ENCODE measurements around the gene KRIT1.

- TF ChIP-seq CTCF (conservative IDR thresholded peaks at IDR 0.05 in 1 of 2, IDR thresholded peaks at IDR 0.05 in 1 of 2; ENCODE audit: low read depth in 1 of 2, low read length in 2 of 2) = peak in 1 of 2 donors; percentile 6
- TF ChIP-seq EZH2 (IDR thresholded peaks at IDR 0.05; ENCODE audit: low read length, missing control alignments) = no peak
These were observed 767 bp downstream of the KRIT1 start for GRCh38 chr7:92244808-92245486.
